HG02571 (cell line): ENCODE measurements around the gene DRC3.
"Not testable (repeated sequence)": the region's sequence is repeated elsewhere in the genome, so short reads cannot be mapped to it uniquely, and the experiment has no call there.

Experiments
- ATAC-seq: cut with Tn5 transposase; IDR thresholded peaks from one replicate; pipeline ENCODE4 v1.9.1; 2021; ENCODE audit warnings: mild to moderate bottlenecking, moderate library complexity; ENCODE audit not compliant: unreplicated experiment

DRC3 gene, protein sequence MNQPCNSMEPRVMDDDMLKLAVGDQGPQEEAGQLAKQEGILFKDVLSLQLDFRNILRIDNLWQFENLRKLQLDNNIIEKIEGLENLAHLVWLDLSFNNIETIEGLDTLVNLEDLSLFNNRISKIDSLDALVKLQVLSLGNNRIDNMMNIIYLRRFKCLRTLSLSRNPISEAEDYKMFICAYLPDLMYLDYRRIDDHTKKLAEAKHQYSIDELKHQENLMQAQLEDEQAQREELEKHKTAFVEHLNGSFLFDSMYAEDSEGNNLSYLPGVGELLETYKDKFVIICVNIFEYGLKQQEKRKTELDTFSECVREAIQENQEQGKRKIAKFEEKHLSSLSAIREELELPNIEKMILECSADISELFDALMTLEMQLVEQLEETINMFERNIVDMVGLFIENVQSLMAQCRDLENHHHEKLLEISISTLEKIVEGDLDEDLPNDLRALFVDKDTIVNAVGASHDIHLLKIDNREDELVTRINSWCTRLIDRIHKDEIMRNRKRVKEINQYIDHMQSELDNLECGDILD

GRCh38 chr17:17972126-17972951 is at the start of gene DRC3, which contains the start of gene TOM1L2:
Gene DRC3, plus strand, starts transcription at chr17:17972862. Its CDS starts 4,737 bp downstream, at chr17:17977599.
Gene TOM1L2, minus strand, starts transcription at chr17:17972400. Its CDS starts 87 bp downstream, at chr17:17972313.
- peak; percentile 85 for ATAC-seq

GRCh38 chr17:17924131-17924856 is 48.4 kb upstream of the DRC3 start:
- ATAC-seq, result no peak

DNA sequence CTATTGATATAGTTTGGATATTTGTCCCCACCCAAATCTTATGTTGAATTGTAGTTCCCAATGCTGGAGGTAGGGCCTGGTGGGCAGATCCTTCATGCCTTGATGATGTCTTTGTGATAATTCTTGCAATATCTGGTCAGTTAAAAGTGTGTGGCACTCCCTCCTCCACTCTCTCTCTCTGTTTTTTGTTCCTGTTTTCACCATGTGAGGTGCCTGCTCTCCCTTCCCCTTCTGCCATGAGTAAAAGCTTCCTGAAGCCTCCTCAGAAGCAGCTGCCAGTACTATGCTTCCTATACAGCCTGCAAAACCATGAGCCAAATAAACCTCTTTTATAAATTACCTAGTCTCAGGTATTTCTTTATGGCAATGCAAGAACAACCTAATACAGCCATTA is 47.8 kb upstream of the DRC3 start:
- ATAC-seq, result no peak

DNA sequence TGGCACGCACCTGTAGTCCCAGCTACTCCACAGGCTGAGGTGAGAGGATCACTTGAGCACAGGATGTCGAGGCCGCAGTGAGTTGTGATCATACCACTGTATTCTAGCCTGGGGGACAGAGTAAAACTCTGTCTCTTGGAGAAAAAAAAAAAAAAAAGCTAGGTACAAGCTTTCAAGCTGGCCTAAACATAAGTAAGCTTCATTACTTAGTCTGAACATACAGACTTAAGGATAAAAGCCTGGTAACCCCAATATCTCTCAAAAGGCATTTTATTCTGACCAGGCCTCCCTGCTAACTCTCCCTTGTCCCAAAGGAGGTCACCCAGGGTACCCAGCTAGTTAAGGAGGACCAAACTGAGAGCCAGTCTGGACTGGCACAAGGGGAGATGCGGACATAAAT is 46.6 kb upstream of the DRC3 start:
- ATAC-seq, result no peak

DNA sequence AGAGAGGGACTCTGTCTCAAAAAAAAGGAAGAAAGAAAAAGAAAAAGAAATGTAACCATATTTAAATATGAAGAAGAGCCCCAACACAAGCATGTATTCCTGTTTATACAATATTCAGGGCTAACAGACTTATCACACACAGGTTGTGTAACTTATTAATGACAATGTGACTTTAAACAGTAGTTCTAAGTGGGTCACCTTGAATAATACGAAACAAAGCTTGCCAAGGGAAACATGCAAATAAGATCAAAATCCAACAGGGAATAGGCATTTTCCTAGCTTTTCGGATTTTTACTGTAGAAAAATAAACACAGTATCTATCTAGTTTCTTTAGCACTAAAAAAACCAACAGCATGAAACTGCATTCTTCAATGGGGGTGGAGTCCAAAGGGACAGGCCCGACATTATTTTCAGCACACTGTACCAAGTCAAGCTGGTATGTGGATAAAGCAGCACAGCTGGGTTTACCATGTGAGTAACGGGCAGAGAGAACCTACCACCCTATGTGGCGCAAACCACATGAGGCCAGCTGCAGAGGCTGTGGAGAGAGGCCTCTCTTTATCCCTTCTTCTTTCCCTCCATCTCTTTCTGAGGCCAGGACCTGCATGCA is 45.7 kb upstream of the DRC3 start:
- no peak for ATAC-seq

- no peak for ATAC-seq
Measured at GRCh38 chr17:17928398-17929287, 44.0 kb upstream of the DRC3 start.

- no peak for ATAC-seq
Measured at GRCh38 chr17:17929655-17930380, 42.8 kb upstream of the DRC3 start.

DNA sequence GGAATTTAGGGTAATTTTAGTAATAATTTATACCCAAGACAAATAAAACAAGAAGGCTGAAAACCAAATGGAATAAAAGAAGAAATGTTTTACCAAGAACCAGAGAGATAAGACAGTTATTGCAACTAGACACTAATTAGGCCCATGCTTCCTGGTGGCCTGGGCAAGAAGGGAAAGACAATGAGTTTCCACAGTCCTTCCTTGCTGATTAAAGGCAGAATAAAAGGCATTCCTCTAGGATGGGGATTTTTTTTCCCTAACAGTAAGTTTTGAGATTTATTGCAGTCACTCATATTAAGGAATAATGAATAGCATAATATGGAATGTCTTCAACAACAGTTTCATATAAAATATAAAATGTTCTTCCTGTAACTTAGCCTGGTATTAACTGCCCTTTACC is 42.0 kb upstream of the DRC3 start:
- no peak for ATAC-seq

DNA sequence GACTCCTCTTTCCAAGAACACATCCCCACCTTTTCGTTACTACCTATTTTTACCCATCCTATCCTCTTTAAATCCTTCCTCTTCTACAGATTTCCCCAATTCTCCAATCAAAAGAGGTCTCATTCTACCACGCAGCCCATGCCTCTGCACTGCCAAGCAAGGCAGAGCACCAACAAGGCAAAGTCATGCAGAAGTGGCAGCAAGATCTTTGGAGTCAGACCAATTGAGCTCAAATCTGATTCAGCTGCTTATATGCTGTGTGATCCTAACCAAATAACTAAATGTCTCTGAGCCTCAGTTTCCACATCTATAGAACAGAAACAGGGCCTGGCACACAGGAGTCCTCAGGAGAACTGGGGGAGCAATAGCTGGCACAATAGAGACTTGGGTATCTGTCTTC is 41.5 kb upstream of the DRC3 start:
- ATAC-seq, result no peak

- ATAC-seq, result no peak
Measured at GRCh38 chr17:17933775-17934174, 38.9 kb upstream of the DRC3 start.

GRCh38 chr17:17934214-17934613 is 38.4 kb upstream of the DRC3 start:
- ATAC-seq, result no peak

DNA sequence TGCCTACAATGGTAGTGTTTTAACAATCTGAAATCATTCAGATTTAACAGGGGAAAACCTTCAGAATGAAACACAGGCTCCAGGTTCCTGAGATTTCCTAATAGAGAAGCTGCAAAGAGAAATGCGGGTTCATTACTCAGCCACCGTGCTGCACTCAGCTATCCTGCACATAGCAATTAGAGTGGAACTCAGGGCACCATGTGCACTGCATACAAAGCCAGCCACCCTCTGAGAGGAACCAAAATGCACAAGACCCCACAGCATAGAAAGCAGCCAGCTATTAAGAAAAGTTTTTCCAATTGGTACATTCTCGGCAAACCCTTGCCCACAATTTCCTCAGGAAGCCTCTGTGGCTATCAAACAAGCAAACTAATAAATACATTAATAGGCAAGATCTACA is 37.9 kb upstream of the DRC3 start:
- no peak for ATAC-seq

DNA sequence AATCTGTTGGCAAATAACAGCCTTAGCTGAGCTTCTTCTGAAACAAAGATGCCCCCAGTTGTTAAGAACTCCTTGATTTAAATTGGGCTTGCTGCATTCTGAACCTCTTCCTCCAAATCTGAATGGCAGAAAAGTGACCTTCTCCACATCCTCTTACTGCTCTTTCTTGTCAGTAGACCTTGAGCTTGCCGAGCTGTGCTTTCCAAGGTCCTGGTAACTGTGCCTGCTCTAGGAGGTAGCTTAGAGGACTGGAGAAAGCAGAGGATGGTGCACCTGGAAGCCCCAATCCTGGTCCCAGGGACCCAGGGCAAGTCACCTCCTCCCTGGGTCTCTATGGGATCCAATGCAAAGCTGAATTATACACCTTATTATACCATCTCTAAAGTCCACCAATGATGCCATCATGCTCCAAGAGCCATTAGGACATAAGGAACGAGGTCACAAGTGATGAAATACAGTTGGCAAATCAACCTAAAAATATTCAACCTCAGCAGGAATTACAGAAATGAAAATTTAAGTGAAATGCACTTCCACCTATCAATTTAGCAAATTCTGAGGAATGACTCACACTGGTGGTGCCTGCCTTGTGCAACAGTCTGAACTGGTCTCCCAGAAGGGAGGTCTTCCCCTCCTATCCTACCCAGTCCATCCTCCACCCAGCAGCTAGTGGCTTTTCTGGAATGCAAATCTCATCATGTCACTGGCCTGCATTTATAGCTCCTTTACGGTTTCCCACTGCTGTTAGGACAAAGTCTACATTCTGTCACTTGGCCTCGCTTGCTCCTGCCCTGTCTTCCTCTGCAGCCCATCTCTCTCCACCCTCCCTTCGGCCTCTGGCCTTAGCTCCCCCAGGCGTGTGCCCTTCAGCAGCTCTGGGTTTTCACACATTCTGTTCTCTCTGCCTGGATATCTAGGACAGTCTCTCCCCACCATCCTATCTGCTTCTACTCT is 37.1 kb upstream of the DRC3 start:
- ATAC-seq, result no peak

GRCh38 chr17:17937201-17937853 is 35.3 kb upstream of the DRC3 start:
- no peak for ATAC-seq

- ATAC-seq, result no peak
Measured at GRCh38 chr17:17937958-17938357, 34.7 kb upstream of the DRC3 start.

DNA sequence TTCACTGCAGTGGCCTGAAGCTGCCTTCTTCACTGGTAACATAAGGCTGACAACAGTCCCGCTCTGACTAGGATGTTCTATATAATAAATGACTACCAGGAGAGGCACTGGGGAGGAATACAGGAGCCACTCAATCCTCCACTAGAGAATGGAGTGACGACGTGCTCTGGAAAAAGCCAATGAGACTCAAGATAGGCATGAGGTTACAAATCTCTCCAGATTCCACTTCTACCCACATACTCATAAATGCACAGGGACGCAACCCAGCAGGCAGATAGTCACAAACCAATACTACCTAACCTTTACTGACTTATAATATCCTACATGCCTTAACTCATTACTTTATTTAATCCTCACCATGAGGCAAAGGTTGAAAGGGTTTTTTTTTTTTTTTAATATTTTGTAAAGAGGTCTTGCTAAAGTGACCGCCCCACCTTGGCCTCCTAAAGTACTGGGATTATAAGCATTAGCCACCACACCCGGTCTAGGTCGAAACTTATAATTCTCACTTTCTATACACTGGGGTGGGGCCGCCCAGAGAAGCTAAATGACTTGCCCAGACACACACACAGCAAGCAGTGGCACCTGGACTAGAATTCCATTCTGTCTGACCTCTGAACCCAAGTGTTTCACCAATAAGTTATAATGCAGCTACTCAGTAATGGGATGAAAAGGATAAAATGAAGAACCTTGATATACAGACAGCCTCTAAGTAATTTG is 34.1 kb upstream of the DRC3 start:
- ATAC-seq, result no peak

- not testable (repeated sequence) for ATAC-seq
Measured at GRCh38 chr17:17939941-17940340, 32.7 kb upstream of the DRC3 start.
